ENCODE results near the gene DENND1A.
"Not testable (repeated sequence)": the region's sequence is repeated elsewhere in the genome, so short reads cannot be mapped to it uniquely, and the experiment has no call there.

The DENND1A gene

GRCh38 chr9:123947326-123947725, 17.4 kb upstream of the DENND1A start:
- in situ Hi-C loops (cut with MboI; ENCODE audit: low sequenced_read_pairs) = no loop called here

GRCh38 chr9:123946101-123946821, 16.3 kb upstream of the DENND1A start:
- in situ Hi-C loops (cut with MboI; ENCODE audit: low sequenced_read_pairs) = no loop called here

GRCh38 chr9:123945532-123945931, 15.6 kb upstream of the DENND1A start:
- in situ Hi-C loops (cut with MboI; ENCODE audit: low sequenced_read_pairs) = no loop called here

- in situ Hi-C loops (cut with MboI; ENCODE audit: low sequenced_read_pairs) = not testable (repeated sequence)
Observed at GRCh38 chr9:123944464-123944863, 14.5 kb upstream of the DENND1A start.

GRCh38 chr9:123943671-123944070, 13.7 kb upstream of the DENND1A start:
- in situ Hi-C loops (cut with MboI; ENCODE audit: low sequenced_read_pairs) = no loop called here

- in situ Hi-C loops (cut with MboI; ENCODE audit: low sequenced_read_pairs) = no loop called here
Observed at GRCh38 chr9:123942542-123942941, 12.6 kb upstream of the DENND1A start.

GRCh38 chr9:123941524-123942070, 11.7 kb upstream of the DENND1A start:
- in situ Hi-C loops (cut with MboI; ENCODE audit: low sequenced_read_pairs) = no loop called here

- in situ Hi-C loops (cut with MboI; ENCODE audit: low sequenced_read_pairs) = no loop called here
Observed at GRCh38 chr9:123940721-123941523, 11.0 kb upstream of the DENND1A start.

- in situ Hi-C loops (cut with MboI; ENCODE audit: low sequenced_read_pairs) = no loop called here
Observed at GRCh38 chr9:123938401-123938800, 8.5 kb upstream of the DENND1A start.

GRCh38 chr9:123936575-123936974, 6.6 kb upstream of the DENND1A start:
- in situ Hi-C loops (cut with MboI; ENCODE audit: low sequenced_read_pairs) = not testable (repeated sequence)

GRCh38 chr9:123933440-123934212, 3.7 kb upstream of the DENND1A start:
- in situ Hi-C loops (cut with MboI; ENCODE audit: low sequenced_read_pairs) = no loop called here

- in situ Hi-C loops (cut with MboI; ENCODE audit: low sequenced_read_pairs) = no loop called here
Observed at GRCh38 chr9:123929177-123929869, 603 bp downstream of the DENND1A start.

GRCh38 chr9:123928533-123929176, 1.3 kb downstream of the DENND1A start:
- in situ Hi-C loops (cut with MboI; ENCODE audit: low sequenced_read_pairs) = no loop called here

GRCh38 chr9:123927625-123928532, 2.0 kb downstream of the DENND1A start:
- in situ Hi-C loops (cut with MboI; ENCODE audit: low sequenced_read_pairs) = no loop called here

GRCh38 chr9:123926941-123927340, 3.0 kb downstream of the DENND1A start:
- in situ Hi-C loops (cut with MboI; ENCODE audit: low sequenced_read_pairs) = no loop called here

- in situ Hi-C loops (cut with MboI; ENCODE audit: low sequenced_read_pairs) = no loop called here
Observed at GRCh38 chr9:123925819-123926218, 4.1 kb downstream of the DENND1A start.

- in situ Hi-C loops (cut with MboI; ENCODE audit: low sequenced_read_pairs) = no loop called here
Observed at GRCh38 chr9:123925161-123925560, 4.8 kb downstream of the DENND1A start.

- in situ Hi-C loops (cut with MboI; ENCODE audit: low sequenced_read_pairs) = no loop called here
Observed at GRCh38 chr9:123924727-123925126, 5.2 kb downstream of the DENND1A start.

- in situ Hi-C loops (cut with MboI; ENCODE audit: low sequenced_read_pairs) = no loop called here
Observed at GRCh38 chr9:123923884-123924283, 6.0 kb downstream of the DENND1A start.
